Lower leg skin (tissue), 3 donors: ENCODE data around the gene UBR7.

Experiments
- POLR2A ChIP-seq, 2 donors: fragments of 450-650 bp; IDR thresholded peaks; one replicate each; pipeline ENCODE4 v1.6.1; 2016 to 2017; ENCODE audit warnings: antibody characterized with exemption in 2 of 2, mild to moderate bottlenecking in 1 of 2, moderate library complexity in 1 of 2
- TF ChIP-seq, protein P1 (sequence below), 3 donors: fragments of 450-650 bp; IDR thresholded peaks; one replicate each; pipeline ENCODE4 v1.5.1; 2016; ENCODE audit warnings: antibody characterized with exemption in 3 of 3, mild to moderate bottlenecking in 3 of 3, moderate library complexity in 2 of 3

DNA sequence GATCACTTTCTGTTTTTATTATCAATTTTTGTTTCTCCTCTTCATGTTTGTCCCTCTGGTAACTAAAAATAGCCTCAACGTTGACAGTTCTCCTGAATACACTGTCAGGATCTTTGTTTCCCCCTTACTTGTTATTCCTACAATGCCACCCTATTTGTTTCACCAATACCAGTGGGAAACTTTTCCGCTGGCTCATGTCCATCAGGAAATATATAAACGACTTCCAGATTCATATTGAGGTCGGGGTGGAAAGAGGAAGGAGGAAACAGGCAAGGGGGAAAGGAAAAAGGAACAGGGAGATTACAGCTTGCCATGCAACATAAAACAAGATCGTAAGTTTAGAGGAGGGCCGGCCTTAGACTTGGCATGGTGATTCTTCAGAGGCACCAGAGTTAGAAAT lies 64.1 kb downstream of the UBR7 start:
- TF ChIP-seq, protein P1, sequence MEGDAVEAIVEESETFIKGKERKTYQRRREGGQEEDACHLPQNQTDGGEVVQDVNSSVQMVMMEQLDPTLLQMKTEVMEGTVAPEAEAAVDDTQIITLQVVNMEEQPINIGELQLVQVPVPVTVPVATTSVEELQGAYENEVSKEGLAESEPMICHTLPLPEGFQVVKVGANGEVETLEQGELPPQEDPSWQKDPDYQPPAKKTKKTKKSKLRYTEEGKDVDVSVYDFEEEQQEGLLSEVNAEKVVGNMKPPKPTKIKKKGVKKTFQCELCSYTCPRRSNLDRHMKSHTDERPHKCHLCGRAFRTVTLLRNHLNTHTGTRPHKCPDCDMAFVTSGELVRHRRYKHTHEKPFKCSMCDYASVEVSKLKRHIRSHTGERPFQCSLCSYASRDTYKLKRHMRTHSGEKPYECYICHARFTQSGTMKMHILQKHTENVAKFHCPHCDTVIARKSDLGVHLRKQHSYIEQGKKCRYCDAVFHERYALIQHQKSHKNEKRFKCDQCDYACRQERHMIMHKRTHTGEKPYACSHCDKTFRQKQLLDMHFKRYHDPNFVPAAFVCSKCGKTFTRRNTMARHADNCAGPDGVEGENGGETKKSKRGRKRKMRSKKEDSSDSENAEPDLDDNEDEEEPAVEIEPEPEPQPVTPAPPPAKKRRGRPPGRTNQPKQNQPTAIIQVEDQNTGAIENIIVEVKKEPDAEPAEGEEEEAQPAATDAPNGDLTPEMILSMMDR (IDR thresholded peaks at IDR 0.05): no peak
- TF ChIP-seq POLR2A (IDR thresholded peaks at IDR 0.05): no peak
